GM18517 (cell line): ENCODE results near the gene CPT1C.

ENCODE experiments used
- ATAC-seq: cut with Tn5 transposase; IDR thresholded peaks from one replicate; pipeline ENCODE4 v1.9.1; 2021; ENCODE audit warnings: mild to moderate bottlenecking, moderate library complexity; ENCODE audit not compliant: unreplicated experiment

Gene CPT1C

DNA sequence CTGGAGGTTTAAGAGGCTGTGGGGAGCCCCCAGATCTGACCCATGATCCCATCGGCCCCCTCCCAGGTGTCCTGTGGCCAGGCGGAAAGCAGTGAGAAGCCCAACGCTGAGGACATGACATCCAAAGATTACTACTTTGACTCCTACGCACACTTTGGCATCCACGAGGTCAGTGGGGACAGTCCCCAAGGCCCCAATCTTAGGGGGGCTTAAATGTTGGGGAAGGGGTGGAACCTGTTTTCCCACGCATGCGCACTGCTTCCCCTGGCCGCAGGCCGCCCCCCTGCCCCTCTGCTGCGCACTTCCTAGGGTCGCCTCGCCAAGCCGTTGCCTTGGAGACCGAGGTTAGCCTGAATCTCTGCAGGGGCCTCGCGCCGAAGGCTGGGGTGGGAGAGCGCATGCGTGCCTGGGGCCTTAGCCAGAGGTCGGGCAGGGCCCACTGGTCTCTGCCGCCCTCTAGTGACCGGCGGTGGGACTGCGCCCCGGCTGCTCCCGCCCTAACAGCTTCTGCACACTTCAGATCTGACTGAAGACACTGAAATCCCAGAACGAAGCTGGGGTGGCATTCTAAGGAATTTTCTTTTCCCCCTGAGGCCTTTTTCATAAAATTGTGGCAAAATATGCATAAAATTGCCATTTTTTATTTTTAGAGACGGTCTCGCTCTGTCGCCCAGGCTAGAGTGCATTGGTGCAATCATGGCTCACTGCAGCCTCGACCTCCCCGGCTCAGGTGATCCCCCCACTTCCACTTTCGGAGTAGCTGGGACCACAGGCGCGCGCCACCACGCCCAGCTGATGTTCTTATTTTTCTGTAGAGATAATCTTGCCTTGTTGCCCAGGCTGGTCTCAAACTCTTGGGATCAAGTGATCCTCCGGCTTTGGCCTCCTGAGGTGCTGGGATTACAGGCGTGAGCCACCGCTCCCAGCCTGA, 10.2 kb upstream of the CPT1C start:
- no peak for ATAC-seq

DNA sequence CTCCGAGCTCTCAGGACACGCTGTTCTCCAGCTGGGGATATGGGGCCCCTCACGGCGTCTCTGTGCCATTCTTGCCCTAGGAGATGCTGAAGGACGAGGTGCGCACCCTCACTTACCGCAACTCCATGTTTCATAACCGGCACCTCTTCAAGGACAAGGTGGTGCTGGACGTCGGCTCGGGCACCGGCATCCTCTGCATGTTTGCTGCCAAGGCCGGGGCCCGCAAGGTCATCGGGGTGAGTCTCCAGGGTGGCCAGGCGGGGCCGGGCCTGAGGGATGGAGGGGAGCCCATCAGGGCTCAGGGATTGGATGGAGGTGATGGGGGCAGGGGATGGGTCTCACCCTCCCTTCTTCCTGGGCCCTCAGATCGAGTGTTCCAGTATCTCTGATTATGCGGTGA, 9.1 kb upstream of the CPT1C start:
- no peak for ATAC-seq

DNA sequence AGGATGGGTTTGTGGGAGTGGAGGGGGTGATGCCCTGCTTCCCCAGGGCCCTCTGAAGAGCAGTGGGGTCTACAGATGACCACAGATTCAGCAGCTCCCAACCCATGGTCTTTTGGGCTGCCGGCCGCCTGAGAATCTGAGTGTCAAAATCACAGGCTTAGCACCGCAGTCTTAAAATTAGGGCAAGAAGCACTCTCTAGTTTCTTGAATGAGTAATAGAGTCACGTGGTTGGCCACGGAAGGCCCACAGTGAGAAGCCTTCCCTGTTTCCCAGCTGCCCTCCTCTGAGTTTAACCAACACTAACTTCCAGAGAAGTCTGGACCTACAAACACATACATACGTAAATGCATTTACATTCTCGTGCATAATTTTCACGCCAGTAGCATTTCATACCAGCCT, 8.6 kb upstream of the CPT1C start:
- ATAC-seq: no peak

GRCh38 chr19:49683814-49684250, 7.1 kb upstream of the CPT1C start:
- ATAC-seq: no peak

DNA sequence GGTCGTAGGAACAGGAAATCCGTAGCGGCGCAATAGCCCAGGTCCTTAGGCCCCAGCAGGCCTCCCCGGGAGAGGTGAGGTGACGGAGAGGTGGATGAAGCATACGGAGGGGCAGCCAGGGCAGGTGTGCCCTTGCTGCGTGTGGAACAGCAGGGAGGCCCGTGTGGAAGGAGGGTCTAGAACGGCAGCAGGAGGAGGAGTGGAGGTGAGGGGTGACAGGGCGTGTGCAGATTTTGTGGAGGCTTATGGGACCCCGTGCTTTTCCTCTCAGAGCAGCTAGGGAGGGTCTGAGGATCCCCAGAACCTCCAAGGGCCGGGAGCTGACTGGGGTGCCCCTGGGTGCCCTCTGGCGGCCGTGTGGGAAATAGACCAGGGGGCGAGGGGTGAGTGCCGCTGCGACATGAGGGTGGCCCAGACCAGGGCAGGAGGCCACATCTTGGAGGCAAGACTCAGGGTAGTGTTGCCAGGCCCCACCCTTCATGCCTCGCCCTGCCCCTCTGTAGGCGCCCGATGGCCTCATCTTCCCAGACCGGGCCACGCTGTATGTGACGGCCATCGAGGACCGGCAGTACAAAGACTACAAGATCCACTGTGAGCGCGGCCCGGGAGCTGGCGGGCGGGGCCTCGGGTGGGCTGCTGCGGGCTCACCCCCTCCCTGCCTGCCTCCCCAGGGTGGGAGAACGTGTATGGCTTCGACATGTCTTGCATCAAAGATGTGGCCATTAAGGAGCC, 6.5 kb upstream of the CPT1C start:
- no peak for ATAC-seq

DNA sequence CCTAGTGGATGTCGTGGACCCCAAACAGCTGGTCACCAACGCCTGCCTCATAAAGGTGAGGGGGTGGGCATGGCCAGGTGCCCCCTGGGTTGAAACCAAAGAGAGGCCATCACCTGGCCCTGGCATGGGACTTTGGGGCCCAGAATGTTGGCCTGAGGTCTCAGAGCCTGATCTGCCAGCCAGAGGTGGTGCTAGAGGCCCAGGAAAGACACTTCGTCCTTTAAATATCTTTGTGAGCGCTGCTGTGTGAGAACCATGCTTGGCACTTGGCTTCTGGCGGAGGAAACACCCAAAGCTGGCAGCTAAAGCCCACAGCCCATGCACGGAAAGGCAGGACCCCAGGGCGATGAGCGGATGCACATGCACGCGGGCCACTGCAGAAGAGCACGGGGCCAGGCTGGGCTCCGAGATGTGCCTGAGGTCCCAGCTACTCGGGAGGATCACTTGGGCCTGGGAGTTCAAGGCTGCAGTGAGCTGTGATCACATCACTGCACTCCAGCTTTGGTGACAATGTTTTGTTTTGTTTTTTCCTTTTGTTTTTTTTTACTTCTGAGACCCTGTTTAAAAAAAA, 5.8 kb upstream of the CPT1C start:
- no peak for ATAC-seq

DNA sequence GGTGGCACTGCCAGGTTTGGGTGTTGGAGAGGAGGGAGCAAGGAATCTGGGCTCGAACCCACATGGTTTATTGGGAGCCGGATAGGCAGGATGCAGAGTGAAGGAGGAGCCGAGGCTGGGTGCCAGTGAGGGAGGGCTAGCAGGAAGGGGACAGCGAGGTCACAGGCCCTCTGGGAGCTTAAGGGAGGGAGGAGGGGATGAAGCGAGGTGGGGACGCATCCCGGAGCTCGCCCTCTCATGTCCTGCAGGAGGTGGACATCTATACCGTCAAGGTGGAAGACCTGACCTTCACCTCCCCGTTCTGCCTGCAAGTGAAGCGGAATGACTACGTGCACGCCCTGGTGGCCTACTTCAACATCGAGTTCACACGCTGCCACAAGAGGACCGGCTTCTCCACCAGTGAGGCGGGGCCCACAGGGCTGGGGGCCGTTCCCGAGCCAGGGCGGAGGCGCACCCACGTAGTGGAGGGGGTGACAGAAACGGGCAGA, 5.0 kb upstream of the CPT1C start:
- ATAC-seq: no peak

- ATAC-seq: no peak
Measured at GRCh38 chr19:49686503-49687088, 4.3 kb upstream of the CPT1C start.

- no peak for ATAC-seq
Measured at GRCh38 chr19:49687150-49687549, 3.8 kb upstream of the CPT1C start.

DNA sequence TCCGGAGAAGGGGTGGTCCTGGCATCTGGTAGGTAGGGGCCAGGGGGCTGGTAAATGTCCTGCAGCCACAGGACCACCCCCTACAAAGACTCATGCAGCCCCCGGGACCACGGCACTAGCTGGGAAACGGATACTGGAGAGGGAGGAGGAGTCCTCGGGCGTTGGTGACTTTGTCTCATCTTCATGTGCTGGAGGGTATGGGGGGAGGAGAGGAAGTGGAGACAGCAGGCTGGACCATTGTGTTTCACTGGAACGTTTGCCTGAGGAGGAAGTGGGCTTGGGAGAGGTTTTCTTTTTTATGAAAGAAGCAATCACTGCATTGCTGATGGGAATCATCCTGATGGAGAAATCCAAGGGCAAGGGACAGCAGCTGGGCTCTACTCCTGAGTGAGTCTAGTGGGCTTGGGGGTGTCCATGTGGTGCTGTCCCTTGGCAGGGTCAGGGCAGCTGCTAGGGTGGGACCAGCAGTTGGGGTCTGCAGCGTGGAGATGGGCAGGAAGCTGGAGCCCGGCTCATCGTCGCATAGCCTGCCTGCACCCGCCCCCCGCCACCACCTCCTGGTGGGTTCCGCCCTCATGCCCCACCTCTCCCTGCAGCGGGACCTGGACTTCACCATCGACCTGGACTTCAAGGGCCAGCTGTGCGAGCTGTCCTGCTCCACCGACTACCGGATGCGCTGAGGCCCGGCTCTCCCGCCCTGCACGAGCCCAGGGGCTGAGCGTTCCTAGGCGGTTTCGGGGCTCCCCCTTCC, 3.2 kb upstream of the CPT1C start:
- ATAC-seq: no peak

GRCh38 chr19:49688531-49689132, 2.3 kb upstream of the CPT1C start:
- no peak for ATAC-seq

DNA sequence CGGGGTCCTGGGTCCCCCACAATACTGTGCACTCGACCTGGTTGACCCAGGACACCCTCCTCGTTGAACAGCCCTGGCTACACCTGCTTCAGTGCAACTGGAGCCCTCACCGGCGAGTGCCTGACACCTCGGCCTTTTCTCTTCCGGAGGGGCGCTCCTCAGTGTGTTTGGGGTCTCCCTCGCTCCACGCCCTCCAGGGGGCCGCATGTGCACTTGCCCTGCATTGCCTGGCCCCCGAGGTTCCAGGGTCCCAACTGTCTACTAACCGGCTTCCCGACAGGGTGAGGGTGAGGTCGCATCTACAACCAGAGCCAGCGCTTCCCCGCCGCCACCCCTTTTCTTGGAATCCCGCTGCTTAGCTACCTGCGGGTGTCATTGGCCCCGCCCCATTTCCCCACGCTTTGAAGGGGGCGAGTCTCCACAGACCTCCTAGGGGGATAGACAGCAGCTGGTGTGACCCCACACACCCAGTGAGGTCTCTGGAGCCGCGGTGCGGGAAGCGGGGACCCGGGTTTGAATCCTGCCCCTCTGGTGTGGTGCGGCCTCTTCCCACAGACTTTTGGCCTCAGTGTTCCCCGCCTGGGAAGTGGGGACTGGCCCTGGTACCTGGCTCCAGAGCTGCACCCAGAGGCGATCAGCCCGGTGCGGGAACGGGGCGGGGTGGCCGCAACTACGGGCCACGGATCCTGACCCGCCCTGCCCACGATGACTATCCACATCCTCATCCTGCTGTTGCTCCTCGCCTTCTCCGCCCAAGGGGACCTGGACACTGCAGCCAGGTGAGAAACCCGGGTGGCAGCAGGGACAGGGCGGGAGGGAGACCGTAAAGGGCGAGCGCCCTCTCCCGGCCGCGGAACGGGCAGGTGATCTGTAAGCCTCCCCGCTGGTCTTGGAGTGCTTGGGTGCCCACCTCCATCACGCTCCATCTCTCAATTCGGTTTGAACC, 1.5 kb upstream of the CPT1C start, which contains the start of gene ADM5:
TSS of gene ADM5 (plus strand) at position 462 of the 946 bp plus-strand sequence. CDS start at position 706, 244 bp downstream.
- no peak for ATAC-seq

DNA sequence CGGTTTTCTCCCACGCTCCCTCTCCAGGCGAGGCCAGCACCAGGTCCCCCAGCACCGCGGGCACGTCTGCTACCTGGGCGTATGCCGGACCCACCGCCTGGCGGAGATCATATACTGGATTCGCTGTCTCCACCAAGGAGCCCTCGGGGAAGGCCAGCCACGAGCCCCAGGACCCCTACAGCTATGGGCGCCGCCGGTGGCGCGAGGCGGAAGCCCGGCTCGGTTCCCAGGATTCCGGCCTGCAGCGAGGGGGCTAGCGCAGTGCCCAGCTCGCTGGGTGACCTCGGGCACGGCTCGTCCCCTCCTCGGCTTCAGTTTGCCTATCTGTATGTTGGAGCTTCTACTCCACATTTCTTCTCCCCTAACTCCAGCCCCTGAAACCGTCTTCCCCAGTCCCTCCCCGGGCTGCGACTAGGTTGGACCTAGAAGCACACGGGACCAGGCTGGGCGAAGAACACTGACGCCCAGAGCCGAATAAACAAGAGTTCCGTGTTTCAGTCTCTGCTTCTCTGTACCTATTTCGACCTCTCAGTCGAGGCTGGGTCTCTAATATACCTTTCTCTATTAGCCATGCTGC, 749 bp upstream of the CPT1C start:
- no peak for ATAC-seq

DNA sequence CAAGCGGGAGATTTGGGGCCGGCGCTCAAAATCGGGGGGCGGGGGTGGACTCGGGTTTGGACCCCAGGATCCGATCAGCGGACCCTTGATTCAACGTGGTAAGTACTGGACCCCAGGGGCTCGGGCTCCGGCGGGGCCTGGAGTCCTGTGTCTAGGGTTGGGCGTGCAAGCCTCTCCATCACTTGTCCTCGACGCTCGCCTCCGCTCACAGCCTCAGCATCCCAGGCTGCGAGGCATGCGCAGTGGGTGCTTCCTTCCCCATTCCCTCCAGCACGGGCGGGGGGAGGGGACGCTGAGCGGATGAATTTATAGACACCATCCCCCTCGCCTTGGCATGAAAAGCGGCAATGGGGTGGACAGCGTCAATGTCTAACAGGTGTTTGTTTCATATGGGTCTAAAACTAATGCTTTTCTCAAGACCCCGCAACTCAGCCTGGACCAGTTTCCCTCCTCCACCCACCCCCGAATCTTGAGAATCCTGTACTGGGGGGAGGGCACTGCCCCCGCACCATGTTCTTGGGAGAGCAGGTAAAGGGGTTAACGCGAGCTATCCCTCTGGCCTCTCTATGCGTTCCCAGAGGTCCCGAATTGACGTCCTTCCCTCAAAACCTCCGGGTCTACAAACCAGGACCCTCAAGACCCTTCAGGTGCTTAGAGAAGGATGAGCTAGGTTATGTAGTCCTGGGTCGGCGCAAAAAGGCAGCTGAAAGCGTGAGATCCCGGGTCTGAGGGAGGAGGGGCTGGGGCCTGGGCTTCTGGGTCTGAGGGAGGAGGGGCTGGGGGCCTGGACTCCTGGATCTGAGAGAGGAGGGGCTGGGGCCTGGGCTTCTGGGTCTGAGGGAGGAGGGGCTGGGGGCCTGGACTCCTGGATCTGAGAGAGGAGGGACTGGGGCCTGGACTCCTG, 579 bp downstream of the CPT1C start:
- ATAC-seq: no peak

- ATAC-seq: no peak
Measured at GRCh38 chr19:49692147-49692506, 1.2 kb downstream of the CPT1C start.

GRCh38 chr19:49696115-49696514, 5.2 kb downstream of the CPT1C start:
- no peak for ATAC-seq

- ATAC-seq: no peak
Measured at GRCh38 chr19:49696865-49697264, 5.9 kb downstream of the CPT1C start.

DNA sequence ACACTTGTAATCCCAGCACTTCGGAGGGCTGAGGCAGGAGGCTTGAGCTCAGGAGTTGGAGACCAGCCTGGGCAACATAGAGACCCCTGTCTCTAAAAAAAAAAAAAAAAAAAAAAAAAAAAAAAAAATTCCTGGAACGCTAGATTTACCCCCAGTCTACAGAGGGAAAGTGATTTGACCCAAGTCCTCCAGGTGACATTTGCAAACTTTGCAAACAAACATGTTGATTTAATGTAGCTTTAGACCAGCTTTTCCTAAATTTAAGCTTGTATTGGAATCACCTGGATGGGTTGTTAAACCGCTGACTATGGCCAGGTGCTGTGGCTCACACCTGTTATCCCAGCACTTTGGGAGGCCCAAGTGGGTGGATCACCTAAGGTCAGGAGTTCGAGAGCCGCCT, 8.4 kb downstream of the CPT1C start:
- ATAC-seq: no peak
